HG03558 (cell line): ENCODE results near the gene MRPS22.

ENCODE experiments used
- ATAC-seq: cut with Tn5 transposase; IDR thresholded peaks from one replicate; pipeline ENCODE4 v1.9.1; 2021; ENCODE audit warnings: moderate number of reproducible peaks; ENCODE audit not compliant: unreplicated experiment; ENCODE audit errors: extremely low read depth

MRPS22 gene

GRCh38 chr3:139310474-139310933 lies 33.3 kb upstream of the MRPS22 start:
- no peak for ATAC-seq

DNA sequence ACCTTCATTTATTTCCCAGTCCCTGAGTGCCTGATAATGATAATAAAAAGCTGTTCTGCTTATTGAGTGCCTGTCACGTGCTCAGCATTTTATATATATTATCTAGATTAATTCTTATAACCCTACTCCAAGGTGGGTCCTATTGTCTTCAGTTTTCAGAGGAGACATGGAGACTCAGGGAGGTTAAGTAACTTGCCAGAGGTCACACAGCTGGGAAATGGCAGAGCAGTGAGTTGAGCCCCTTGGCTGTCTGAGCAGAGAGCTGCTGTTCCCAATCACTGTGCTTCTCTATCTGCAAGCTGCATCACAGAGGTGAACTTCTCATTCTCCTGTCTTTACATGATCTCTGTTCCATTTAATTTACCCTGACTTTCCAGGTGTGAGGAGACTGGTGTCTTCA lies 32.3 kb upstream of the MRPS22 start:
- no peak for ATAC-seq

GRCh38 chr3:139312416-139312815 lies 31.4 kb upstream of the MRPS22 start:
- ATAC-seq, result no peak

GRCh38 chr3:139312959-139313358 lies 30.9 kb upstream of the MRPS22 start:
- no peak for ATAC-seq

- no peak for ATAC-seq
Measured at GRCh38 chr3:139313921-139314320, 29.9 kb upstream of the MRPS22 start.

- no peak for ATAC-seq
Measured at GRCh38 chr3:139317215-139317614, 26.6 kb upstream of the MRPS22 start.

DNA sequence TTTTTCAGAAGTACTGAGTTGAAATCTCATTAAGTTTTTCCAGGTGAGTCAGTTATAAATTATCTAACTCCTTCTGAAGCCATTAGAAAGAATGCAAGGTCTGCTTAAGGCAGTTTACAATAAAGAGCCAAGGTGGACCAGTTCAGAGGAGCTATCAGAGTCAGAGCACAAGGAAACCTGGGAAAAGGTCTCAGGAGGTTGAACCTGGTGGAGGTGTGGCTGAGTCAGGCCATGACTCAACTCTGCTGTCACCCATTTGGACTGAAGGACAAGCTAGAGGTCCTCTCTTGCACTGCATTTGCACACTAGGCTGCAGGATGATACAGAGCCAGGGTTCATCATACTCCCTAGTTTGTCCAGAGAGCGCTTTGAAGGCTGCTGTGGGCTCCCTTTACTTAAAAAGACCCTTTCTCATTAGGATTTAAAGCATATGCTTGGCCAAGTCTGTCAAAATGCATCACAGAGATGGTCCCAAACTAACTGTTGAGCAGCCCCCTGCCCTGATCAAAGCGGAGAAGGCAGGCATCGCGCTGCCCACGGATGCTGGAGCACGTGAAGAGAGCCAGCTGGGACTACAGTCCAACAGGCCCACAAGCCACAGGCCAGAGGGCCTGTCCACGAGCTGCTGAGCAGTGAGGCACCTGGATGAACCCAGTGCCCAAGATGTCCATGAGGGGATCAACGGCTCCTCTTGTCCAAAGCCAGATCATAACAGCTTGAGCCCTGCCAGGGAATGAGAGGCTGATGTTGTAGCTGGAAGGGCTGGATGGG lies 26.0 kb upstream of the MRPS22 start:
- ATAC-seq, result no peak

DNA sequence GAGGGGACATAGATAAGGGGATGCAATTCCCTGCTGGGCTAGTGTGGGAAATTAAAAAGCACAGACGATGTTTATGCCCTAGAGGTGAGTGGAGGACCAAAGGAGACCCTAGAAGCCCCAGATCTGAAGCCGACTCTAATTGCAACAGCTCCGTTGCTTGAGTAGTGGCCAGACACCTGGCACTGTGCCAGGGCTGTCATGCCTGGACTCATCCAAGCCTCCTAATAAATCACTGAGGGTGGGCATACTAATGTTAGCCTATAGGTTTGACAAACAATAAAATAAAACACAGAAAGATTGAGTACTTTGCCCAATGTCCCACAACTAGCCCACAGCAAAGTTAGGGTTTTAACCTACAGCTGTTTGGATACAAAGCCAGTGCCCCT lies 25.4 kb upstream of the MRPS22 start:
- ATAC-seq, result no peak

GRCh38 chr3:139318826-139319225 lies 25.0 kb upstream of the MRPS22 start:
- no peak for ATAC-seq

- no peak for ATAC-seq
Measured at GRCh38 chr3:139319428-139320402, 24.1 kb upstream of the MRPS22 start.

DNA sequence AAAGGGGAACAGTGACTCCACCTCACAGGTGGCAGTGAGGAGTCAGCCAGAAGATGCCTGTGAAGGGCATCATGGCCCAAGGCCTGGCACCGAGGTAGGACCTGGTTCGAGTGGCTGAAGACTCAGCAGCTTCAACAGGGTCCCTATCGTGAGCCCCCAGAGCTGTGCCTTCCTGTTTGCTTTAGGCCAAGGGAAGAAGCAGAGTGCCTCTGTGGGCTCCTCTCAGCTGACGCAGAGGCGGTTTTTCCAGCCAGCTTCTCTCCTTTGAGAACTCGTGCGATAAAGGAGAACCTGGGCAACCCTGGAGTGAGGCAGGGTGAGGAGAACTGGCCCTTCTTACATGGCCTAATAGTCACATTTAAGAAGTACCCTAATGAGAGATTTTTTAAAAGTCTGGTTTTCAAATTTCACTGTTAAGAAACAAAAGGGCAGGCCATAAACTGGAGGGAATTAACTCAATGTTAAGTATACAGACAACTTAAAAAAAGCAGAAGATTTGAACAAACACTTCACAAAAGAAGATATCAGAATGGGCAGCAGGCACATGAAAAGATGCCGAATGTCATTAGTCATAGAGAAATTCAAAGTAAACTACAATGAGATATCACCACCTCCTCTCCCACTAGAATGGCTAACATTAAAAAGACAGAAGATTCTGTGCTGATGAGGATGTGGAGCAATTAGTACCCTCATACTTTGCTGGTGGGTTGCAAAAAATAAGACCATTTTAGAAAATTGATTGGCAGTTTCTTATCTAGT lies 23.1 kb upstream of the MRPS22 start:
- ATAC-seq, result no peak

DNA sequence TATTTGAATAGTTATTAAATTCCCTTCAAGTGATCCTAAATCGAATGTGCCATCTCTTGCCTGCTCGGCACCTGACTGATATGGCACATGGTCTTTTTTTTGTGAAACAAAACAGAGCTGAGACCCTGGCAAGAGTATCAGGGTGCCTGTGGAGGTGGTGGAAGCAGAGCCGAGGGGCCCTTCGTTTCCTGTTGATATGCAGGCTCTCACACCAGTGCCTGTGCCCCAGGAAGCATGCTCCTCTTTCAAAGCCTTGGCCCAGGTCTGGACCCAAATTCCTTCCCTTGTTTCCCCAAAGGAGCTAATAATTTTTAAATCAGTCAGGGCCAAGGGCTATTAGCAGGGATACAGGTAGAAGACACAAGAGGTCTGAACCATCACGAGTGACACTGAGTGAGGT lies 21.5 kb upstream of the MRPS22 start:
- no peak for ATAC-seq

DNA sequence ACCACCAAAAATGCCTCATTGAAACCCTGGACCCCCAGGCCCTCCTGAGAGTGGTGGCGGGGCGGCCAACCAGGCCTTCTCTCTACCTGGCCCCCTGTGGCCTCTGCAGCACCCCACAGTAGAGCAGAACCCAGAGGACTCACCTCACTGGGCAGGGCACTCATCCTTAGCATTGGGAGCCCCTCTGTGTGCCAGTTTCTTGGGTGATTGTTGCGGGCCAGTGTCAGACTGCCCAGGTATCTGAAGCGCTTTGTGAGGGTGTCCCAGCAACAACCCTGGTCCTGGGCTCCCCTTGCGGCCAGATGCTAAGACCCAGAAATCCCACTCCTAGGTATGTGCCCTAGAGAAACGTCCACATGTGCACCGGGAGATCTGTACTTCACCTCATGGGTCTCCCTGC lies 20.7 kb upstream of the MRPS22 start:
- ATAC-seq, result no peak

DNA sequence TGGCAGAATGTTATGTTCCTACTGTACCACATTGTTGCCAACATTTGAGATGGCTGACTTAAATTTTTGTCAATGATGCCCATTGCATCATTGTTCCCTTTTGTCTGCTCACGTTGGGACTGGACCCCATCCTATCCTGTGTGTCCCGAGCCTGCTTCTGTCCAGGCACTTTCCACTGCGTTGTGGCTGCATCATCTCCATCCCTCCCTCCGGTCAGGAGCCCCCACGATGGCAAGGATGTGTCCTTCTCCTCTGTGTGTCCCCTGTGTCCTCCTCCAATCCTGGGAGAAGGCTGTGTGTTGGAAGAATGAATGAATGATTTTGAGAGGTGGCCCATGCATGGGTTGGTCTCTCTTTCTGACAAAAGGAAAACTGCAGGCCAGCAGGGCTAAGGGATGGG lies 19.4 kb upstream of the MRPS22 start:
- no peak for ATAC-seq

DNA sequence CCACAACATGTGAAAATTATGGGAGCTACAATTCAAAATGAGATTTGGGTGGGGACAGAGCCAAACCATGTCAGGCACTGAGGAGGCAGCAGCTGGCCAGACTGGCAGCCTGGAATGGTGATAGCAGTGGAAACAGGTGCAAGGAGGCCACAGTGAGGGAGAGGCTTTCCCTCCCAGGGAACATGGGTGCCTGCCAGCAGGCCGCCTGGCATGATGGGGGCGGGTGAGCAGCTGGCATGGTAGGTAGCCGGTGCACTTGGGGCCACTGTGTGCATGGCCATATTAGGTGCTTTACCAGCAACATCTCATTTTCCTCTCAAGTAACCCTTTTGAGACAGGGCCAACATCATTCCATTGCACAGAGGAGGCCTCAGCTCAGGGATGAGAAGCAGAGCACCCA lies 18.3 kb upstream of the MRPS22 start:
- ATAC-seq, result no peak

DNA sequence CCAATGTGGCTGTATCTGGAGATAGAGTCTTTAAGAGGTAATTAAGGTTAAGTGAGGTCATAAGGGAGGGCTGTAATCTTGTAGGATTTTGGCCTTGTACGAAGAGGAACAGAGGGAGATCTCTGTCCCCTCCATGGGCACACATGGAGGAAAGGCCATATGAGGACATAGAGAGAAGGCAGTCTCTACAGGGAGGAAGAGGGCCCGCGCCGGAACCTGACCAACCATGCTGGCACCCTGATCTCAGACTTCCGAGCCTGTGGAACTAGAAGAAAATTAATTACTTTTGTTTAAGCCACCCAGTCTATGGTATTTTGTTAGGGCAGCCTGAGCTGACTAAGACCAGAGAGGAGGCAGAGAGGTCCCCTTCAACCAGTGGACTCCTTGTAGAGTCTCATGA lies 17.7 kb upstream of the MRPS22 start:
- no peak for ATAC-seq

- no peak for ATAC-seq
Measured at GRCh38 chr3:139326707-139327106, 17.1 kb upstream of the MRPS22 start.

- ATAC-seq, result no peak
Measured at GRCh38 chr3:139327231-139327630, 16.6 kb upstream of the MRPS22 start.

DNA sequence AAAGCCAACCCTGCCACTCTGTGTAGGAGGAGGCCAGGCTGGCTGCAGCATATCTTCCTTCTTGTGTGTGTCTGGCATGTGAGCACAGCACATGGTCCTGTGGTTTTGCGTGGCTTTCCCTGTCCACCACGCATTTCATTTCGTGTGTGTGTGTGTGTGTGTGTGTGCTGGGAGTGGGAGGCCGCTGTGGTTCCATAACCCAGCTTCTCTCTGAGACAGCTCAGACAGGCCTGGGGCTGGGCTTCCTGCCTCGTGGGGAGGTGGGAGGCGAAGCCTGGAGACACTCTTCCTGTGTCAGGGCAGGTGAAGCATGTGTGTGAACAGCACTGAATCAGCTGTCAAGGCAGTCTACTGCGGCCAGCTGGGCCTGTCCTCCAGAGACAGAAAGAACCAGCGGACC lies 16.0 kb upstream of the MRPS22 start:
- no peak for ATAC-seq

DNA sequence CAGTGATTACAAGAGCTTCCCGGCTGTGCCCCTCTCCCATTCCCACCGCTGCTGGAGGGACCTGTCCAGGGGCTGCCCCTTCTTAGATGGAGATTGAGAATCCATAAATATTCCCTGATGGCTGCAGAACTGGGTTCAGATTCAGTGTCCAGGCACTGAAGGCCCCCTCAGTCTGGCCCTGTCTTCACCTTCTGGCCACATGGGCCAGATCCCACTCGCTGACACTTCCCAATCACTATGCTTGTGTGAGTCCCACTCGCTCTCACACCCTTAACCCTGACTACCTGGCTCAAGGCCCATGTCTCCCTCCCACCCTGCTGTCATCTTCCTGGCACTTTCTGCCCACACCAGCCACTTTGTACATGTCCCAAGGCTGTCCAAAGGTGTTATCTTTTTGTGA lies 15.5 kb upstream of the MRPS22 start:
- no peak for ATAC-seq
